Ishikawa (cell line): ENCODE data around the gene CYB561D1.

Experiments used
- CEBPB ChIP-seq: IDR thresholded peaks from 2 replicates; pipeline ENCODE4 v1.6.1; 2012
- CREB1 ChIP-seq: IDR thresholded peaks from 2 replicates; pipeline ENCODE4 v1.6.1; 2012; ENCODE audit warnings: low read depth
- EGR1 ChIP-seq: IDR thresholded peaks from 2 replicates; pipeline ENCODE4 v1.6.1; 2012
- EP300 ChIP-seq: IDR thresholded peaks from 2 replicates; pipeline ENCODE4 v1.6.1; 2012; ENCODE audit warnings: borderline replicate concordance
- FOXM1 ChIP-seq: IDR thresholded peaks from 2 replicates; pipeline ENCODE4 v1.6.1; 2012; ENCODE audit warnings: low read depth, borderline replicate concordance
- NFIC ChIP-seq: IDR thresholded peaks from 2 replicates; pipeline ENCODE4 v1.6.1; 2012
- RAD21 ChIP-seq: IDR thresholded peaks from 2 replicates; pipeline ENCODE4 v1.6.1; 2012; ENCODE audit warnings: low read depth
- TAF1 ChIP-seq: IDR thresholded peaks from 2 replicates; pipeline ENCODE4 v1.6.1; 2012; ENCODE audit warnings: low read depth, mild to moderate bottlenecking
- TCF12 ChIP-seq: IDR thresholded peaks from 2 replicates; pipeline ENCODE4 v1.6.1; 2012; ENCODE audit warnings: low read depth
- TEAD4 ChIP-seq: IDR thresholded peaks from 2 replicates; pipeline ENCODE4 v1.6.1; 2012
- YY1 ChIP-seq: IDR thresholded peaks from 2 replicates; pipeline ENCODE4 v1.6.1; 2012; ENCODE audit warnings: low read depth
- ZBTB7A ChIP-seq: IDR thresholded peaks from 2 replicates; pipeline ENCODE4 v1.6.1; 2012; ENCODE audit warnings: low read depth
- TF ChIP-seq, protein P1 (sequence below): IDR thresholded peaks from 2 replicates; pipeline ENCODE4 v1.6.1; 2012; ENCODE audit warnings: low read depth, mild to moderate bottlenecking
- TF ChIP-seq, protein P2 (sequence below): IDR thresholded peaks from 2 replicates; pipeline ENCODE4 v1.6.1; 2012
- TF ChIP-seq, protein P3 (sequence below): IDR thresholded peaks from 2 replicates; pipeline ENCODE4 v1.6.1; 2012

Gene CYB561D1

DNA sequence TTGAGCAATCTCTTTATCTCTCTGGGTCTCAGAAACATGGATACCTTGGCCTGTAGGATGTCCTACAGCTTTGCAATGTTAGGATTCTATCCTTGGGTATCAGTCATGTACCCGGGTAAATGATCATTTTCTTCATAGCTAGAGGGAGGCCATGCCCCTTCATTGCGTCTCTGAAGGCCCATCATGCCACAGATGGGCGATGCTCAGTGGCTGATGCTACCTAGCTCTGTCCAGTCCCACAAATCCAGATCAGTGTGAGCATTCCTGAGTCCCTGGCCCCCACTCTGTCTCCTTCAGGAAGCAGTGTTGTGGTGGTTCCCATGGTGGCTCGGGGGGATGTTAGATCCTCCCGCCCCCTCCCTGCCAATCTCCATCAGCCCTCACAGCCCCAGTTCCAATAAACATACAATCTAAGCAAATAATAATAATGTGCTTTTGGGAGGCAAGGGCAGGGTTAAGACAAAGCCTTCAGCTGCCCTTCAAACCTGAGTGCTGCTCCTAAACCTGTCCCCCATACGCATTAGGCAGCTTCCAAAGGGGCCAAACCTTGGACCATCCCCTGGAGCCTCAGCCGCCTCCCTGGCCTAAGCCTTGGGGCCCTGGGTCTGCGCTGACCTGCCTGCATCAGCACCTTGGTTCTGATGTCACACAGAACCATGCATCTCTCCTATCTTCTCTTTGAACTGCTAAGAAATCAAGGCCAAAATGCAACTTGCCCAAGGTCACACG, 45.1 kb downstream of the CYB561D1 start:
- no peak for TF ChIP-seq CEBPB
- TF ChIP-seq YY1, result no peak
- TF ChIP-seq, protein P1, sequence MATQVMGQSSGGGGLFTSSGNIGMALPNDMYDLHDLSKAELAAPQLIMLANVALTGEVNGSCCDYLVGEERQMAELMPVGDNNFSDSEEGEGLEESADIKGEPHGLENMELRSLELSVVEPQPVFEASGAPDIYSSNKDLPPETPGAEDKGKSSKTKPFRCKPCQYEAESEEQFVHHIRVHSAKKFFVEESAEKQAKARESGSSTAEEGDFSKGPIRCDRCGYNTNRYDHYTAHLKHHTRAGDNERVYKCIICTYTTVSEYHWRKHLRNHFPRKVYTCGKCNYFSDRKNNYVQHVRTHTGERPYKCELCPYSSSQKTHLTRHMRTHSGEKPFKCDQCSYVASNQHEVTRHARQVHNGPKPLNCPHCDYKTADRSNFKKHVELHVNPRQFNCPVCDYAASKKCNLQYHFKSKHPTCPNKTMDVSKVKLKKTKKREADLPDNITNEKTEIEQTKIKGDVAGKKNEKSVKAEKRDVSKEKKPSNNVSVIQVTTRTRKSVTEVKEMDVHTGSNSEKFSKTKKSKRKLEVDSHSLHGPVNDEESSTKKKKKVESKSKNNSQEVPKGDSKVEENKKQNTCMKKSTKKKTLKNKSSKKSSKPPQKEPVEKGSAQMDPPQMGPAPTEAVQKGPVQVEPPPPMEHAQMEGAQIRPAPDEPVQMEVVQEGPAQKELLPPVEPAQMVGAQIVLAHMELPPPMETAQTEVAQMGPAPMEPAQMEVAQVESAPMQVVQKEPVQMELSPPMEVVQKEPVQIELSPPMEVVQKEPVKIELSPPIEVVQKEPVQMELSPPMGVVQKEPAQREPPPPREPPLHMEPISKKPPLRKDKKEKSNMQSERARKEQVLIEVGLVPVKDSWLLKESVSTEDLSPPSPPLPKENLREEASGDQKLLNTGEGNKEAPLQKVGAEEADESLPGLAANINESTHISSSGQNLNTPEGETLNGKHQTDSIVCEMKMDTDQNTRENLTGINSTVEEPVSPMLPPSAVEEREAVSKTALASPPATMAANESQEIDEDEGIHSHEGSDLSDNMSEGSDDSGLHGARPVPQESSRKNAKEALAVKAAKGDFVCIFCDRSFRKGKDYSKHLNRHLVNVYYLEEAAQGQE, result no peak
- no peak for TF ChIP-seq TEAD4
- no peak for TF ChIP-seq ZBTB7A
- no peak for TF ChIP-seq RAD21
- TF ChIP-seq EGR1, result no peak
- TF ChIP-seq NFIC, result no peak
- TF ChIP-seq TAF1, result no peak
- TF ChIP-seq EP300, result no peak

DNA sequence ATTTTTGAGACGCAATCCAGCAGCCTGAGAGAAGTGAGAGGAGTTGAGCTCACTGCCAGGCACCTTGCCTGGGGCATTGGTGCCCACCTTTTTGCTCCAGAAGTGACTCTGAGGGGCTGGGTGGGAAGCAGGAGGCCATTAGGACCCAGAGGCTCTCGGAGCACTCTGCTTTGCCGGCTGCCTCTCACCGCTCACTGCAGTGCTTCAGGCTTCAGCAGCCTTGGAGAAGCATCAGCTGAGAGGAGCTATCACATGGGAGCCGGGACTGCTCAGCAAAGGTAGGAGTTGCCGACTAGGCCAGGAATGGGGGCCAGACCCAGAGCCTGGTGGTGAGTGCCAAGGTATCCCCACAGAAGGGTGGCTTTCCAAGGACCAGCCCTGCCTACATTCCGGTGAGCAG, 45.8 kb downstream of the CYB561D1 start, which contains the start of gene GPR61:
Gene GPR61 (plus strand): TSS at position 197 of the 400 bp plus-strand sequence. CDS start 3,151 bp downstream, outside the sequence.
- no peak for TF ChIP-seq EP300
- no peak for TF ChIP-seq EGR1
- no peak for TF ChIP-seq ZBTB7A
- TF ChIP-seq, protein P2, sequence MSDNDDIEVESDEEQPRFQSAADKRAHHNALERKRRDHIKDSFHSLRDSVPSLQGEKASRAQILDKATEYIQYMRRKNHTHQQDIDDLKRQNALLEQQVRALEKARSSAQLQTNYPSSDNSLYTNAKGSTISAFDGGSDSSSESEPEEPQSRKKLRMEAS, result no peak
- TF ChIP-seq CREB1, result no peak
- TF ChIP-seq, protein P3, sequence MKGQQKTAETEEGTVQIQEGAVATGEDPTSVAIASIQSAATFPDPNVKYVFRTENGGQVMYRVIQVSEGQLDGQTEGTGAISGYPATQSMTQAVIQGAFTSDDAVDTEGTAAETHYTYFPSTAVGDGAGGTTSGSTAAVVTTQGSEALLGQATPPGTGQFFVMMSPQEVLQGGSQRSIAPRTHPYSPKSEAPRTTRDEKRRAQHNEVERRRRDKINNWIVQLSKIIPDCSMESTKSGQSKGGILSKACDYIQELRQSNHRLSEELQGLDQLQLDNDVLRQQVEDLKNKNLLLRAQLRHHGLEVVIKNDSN, result no peak
- no peak for TF ChIP-seq TCF12
- TF ChIP-seq TAF1, result no peak
- TF ChIP-seq NFIC, result no peak
- TF ChIP-seq YY1, result no peak
- TF ChIP-seq, protein P1, result no peak
- TF ChIP-seq RAD21, result no peak

DNA sequence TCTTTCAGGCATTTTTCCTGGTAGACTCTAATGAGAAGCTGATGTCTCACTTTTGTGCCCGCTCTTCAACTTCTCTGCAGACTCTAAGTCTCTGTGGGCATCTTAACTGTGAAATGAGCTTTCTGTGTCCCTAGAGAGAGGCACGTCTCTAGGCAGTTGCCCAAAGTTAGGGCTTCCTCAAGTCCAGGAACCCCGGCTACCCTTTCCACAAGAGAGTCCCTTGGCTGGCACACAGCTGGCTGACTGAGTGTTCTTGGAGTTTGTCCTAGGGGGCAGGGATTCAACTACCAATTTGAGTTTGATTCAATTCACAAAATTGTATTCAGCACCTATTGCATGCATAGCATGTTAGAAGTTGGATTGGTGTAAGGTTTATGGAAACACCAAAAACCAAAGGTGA, 47.2 kb downstream of the CYB561D1 start:
- TF ChIP-seq, protein P1, result no peak
- TF ChIP-seq CREB1 (no peak), FOXM1 (no peak), CEBPB (no peak), ZBTB7A (no peak), RAD21 (no peak), EGR1 (no peak), TAF1 (no peak), YY1 (no peak), TEAD4 (no peak)

DNA sequence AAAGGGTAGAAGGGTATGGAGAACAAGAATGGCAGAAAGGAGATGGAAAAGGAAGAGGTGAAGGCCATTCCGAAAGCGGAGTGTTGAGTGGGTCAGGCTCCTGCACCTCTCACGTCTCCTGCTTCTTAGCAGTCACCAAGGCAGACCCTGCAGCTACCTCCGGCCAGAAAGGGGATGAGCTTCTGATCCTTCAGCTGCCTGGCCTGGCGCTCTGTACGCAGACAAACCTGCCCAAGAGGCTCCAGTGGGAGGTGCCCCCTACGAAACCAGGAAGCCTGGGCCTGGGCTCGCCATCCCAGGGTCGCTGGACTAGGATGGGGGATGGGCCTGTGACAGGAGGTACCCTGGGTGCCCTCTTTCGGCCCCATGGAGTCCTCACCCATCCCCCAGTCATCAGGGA, 48.8 kb downstream of the CYB561D1 start:
- no peak for TF ChIP-seq FOXM1
- TF ChIP-seq EGR1, result no peak

DNA sequence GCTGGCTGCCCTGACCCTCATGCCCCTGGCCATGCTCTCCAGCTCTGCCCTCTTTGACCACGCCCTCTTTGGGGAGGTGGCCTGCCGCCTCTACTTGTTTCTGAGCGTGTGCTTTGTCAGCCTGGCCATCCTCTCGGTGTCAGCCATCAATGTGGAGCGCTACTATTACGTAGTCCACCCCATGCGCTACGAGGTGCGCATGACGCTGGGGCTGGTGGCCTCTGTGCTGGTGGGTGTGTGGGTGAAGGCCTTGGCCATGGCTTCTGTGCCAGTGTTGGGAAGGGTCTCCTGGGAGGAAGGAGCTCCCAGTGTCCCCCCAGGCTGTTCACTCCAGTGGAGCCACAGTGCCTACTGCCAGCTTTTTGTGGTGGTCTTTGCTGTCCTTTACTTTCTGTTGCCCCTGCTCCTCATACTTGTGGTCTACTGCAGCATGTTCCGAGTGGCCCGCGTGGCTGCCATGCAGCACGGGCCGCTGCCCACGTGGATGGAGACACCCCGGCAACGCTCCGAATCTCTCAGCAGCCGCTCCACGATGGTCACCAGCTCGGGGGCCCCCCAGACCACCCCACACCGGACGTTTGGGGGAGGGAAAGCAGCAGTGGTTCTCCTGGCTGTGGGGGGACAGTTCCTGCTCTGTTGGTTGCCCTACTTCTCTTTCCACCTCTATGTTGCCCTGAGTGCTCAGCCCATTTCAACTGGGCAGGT, 49.5 kb downstream of the CYB561D1 start:
- no peak for TF ChIP-seq CEBPB
- no peak for TF ChIP-seq NFIC
- TF ChIP-seq TAF1, result no peak
- TF ChIP-seq EGR1, result no peak
- TF ChIP-seq, protein P3, result no peak
- TF ChIP-seq, protein P2, result no peak
- no peak for TF ChIP-seq CREB1
- no peak for TF ChIP-seq ZBTB7A
- TF ChIP-seq TEAD4, result no peak
- TF ChIP-seq EP300, result no peak
- no peak for TF ChIP-seq YY1
- TF ChIP-seq TCF12, result no peak
- TF ChIP-seq, protein P1, result no peak
- TF ChIP-seq FOXM1, result no peak
- TF ChIP-seq RAD21, result no peak
